Common myeloid progenitor, CD34-positive (primary cell): ENCODE measurements around the gene MACROD1.

Experiments
- CTCF ChIA-PET: fragments of 350-600 bp; sonication (Branson Sonifier 250); formaldehyde crosslinking; loops from one replicate; lab custom pipeline; 2021; ENCODE audit warnings: antibody characterized with exemption; lab: Charles Lee
- POLR2A ChIA-PET: fragments of 350-600 bp; sonication (Branson Sonifier 250); formaldehyde crosslinking; loops from one replicate; lab custom pipeline; 2021; ENCODE audit warnings: antibody characterized with exemption; lab: Charles Lee
- DNase-seq, 3 donors: peaks; one replicate each; pipeline versions ENCODE4 v3.0.0 to v3.0.0-alpha.2; 2013
- H3K27ac ChIP-seq, 2 experiments: 1 replicate in 1 of 2; 2 replicates in 1 of 2; pipeline ENCODE4 v1.7.0; 2013; ENCODE audit warnings: inconsistent platforms in 2 of 2, low read length in 2 of 2, mild to moderate bottlenecking in 2 of 2, low read depth in 1 of 2, moderate library complexity in 1 of 2; ENCODE audit not compliant: severe bottlenecking in 2 of 2, insufficient read depth in 1 of 2, poor library complexity in 1 of 2
- H3K27me3 ChIP-seq, 5 experiments: replicated peaks in 2 of 5; 1 replicate in 3 of 5; 2 replicates in 2 of 5; pipeline versions ENCODE4 v1.6.1 to v1.7.0; 2013; ENCODE audit warnings: low read length in 4 of 5, mild to moderate bottlenecking in 2 of 5, moderate library complexity in 2 of 5, inconsistent platforms in 1 of 5; ENCODE audit not compliant: insufficient read depth in 5 of 5, control insufficient read depth in 4 of 5
- H3K36me3 ChIP-seq, 4 experiments: 1 replicate in 2 of 4; 2 replicates in 2 of 4; pipeline versions ENCODE4 v1.6.1 to v1.7.0; 2013; ENCODE audit warnings: low read length in 3 of 4, control low read depth in 1 of 4, mild to moderate bottlenecking in 1 of 4; ENCODE audit not compliant: control insufficient read depth in 4 of 4, insufficient read depth in 4 of 4
- H3K4me1 ChIP-seq, 4 experiments: 1 replicate in 3 of 4; 2 replicates in 1 of 4; pipeline versions ENCODE4 v1.6.1 to v1.7.1; 2013; ENCODE audit warnings: low read length in 3 of 4, mild to moderate bottlenecking in 3 of 4, control low read depth in 1 of 4, inconsistent platforms in 1 of 4, moderate library complexity in 1 of 4; ENCODE audit not compliant: control insufficient read depth in 4 of 4, insufficient read depth in 4 of 4; ENCODE audit errors: control extremely low read depth in 1 of 4
- H3K4me3 ChIP-seq, 7 experiments: 1 replicate in 4 of 7; 2 replicates in 3 of 7; pipeline versions ENCODE4 v1.5.1 to v1.7.0; 2013; ENCODE audit warnings: mild to moderate bottlenecking in 7 of 7, low read length in 6 of 7, moderate library complexity in 6 of 7, inconsistent platforms in 2 of 7, low read depth in 2 of 7, control low read depth in 1 of 7; ENCODE audit not compliant: insufficient read depth in 4 of 7, control insufficient read depth in 1 of 7; ENCODE audit errors: extremely low read depth in 1 of 7
- H3K9me3 ChIP-seq, 5 experiments: 1 replicate in 4 of 5; 2 replicates in 1 of 5; pipeline versions ENCODE4 v1.6.1 to v1.7.1; 2013; ENCODE audit warnings: low read length in 4 of 5, mild to moderate bottlenecking in 2 of 5, inconsistent platforms in 1 of 5, low read depth in 1 of 5, moderate library complexity in 1 of 5; ENCODE audit not compliant: control insufficient read depth in 4 of 5, insufficient read depth in 2 of 5; ENCODE audit errors: control extremely low read depth in 1 of 5
- WGBS: methylation state at CpG from one replicate; pipeline ENCODE4 v1.1.5; 2013; ENCODE audit not compliant: insufficient coverage; 5-methylcytosine and 5-hydroxymethylcytosine counted together

Gene MACROD1

GRCh38 chr11:64089493-64089892 lies 76.4 kb downstream of the MACROD1 start:
- Histone ChIP-seq H3K9me3 (no peaks in the 10 kb centered on the region), H3K4me3 (no peak overlapping the region), H3K36me3 (no peaks in the 10 kb centered on the region), H3K27me3 (no peaks in the 10 kb centered on the region), H3K27ac (no peak overlapping the region), H3K4me1 (peaks cover 0 to 37% (median 13%) of the 10 kb centered on the region in 4 experiments)
- POLR2A ChIA-PET: no interaction called here
- no peak for DNase-seq
- CTCF ChIA-PET: interaction anchor here (0.9 to 1.0 kb wide), 2 partner anchors 61 to 89 kb away, joined by 3 to 4 read pairs; no protein-coding TSS in a partner anchor
- 97% methylated on average over 6 of the region's 7 CpGs for WGBS

GRCh38 chr11:64089027-64089360 lies 76.9 kb downstream of the MACROD1 start:
- Histone ChIP-seq H3K9me3 (no peaks in the 10 kb centered on the region), H3K27me3 (no peaks in the 10 kb centered on the region), H3K4me1 (peaks cover 0 to 39% (median 15%) of the 10 kb centered on the region in 4 experiments), H3K36me3 (no peaks in the 10 kb centered on the region), H3K27ac (no peak overlapping the region), H3K4me3 (no peak overlapping the region)
- ChIA-PET POLR2A (no interaction called here), CTCF (interaction anchor here (0.9 kb wide), 1 partner anchor 62 kb away, joined by 4 read pairs; no protein-coding TSS in a partner anchor)
- 98% methylated on average over 15 of the region's 15 CpGs for WGBS
- DNase-seq: no peak

GRCh38 chr11:64088162-64089026 lies 77.5 kb downstream of the MACROD1 start:
- ChIA-PET CTCF (no interaction called here), POLR2A (no interaction called here)
- Histone ChIP-seq H3K27me3 (no peaks in the 10 kb centered on the region), H3K4me1 (peaks cover 0 to 39% (median 15%) of the 10 kb centered on the region in 4 experiments), H3K9me3 (no peaks in the 10 kb centered on the region), H3K4me3 (no peak overlapping the region), H3K36me3 (no peaks in the 10 kb centered on the region), H3K27ac (no peak overlapping the region)
- peak in 1 of 3 donors; percentile 19 for DNase-seq
- WGBS: 93% methylated on average over 23 of the region's 26 CpGs

- DNase-seq: no peak
- Histone ChIP-seq H3K4me3 (no peak overlapping the region), H3K27me3 (no peaks in the 10 kb centered on the region), H3K36me3 (no peaks in the 10 kb centered on the region), H3K4me1 (peaks cover 0 to 37% (median 15%) of the 10 kb centered on the region in 4 experiments), H3K27ac (no peak overlapping the region), H3K9me3 (no peaks in the 10 kb centered on the region)
- ChIA-PET POLR2A (no interaction called here), CTCF (interaction anchor here (1.2 kb wide), 1 partner anchor 61 kb away, joined by 4 read pairs; no protein-coding TSS in a partner anchor)
- 92% methylated on average over 11 of the region's 20 CpGs for WGBS
Observed at GRCh38 chr11:64086258-64087123, 79.4 kb downstream of the MACROD1 start.

GRCh38 chr11:64085906-64086257 lies 80.0 kb downstream of the MACROD1 start:
- WGBS: 93% methylated on average over 3 of the region's 5 CpGs
- no peak overlapping the region for H3K27ac ChIP-seq
- ChIA-PET CTCF (interaction anchor here (1.2 kb wide), 1 partner anchor 62 kb away, joined by 4 read pairs; no protein-coding TSS in a partner anchor), POLR2A (no interaction called here)
- peaks cover 0 to 31% (median 14%) of the 10 kb centered on the region in 4 experiments for H3K4me1 ChIP-seq
- H3K4me3 ChIP-seq: no peak overlapping the region
- no peaks in the 10 kb centered on the region for H3K36me3 ChIP-seq
- no peaks in the 10 kb centered on the region for H3K9me3 ChIP-seq
- H3K27me3 ChIP-seq: no peaks in the 10 kb centered on the region
- no peak for DNase-seq

GRCh38 chr11:64084951-64085710 lies 80.8 kb downstream of the MACROD1 start:
- no peaks in the 10 kb centered on the region for H3K27me3 ChIP-seq
- H3K4me3 ChIP-seq: no peak overlapping the region
- POLR2A ChIA-PET: no interaction called here
- H3K36me3 ChIP-seq: no peaks in the 10 kb centered on the region
- CTCF ChIA-PET: interaction anchor here (1.2 kb wide), 1 partner anchor 63 kb away, joined by 4 read pairs; no protein-coding TSS in a partner anchor
- H3K9me3 ChIP-seq: no peaks in the 10 kb centered on the region
- 98% methylated on average over 26 of the region's 27 CpGs for WGBS
- no peak for DNase-seq
- H3K4me1 ChIP-seq: peaks cover 0 to 24% (median 7%) of the 10 kb centered on the region in 4 experiments
- H3K27ac ChIP-seq: no peak overlapping the region
